GM19099 (cell line): ENCODE results near the gene NDUFS2.
A peak's percentile ranks its signal among the peaks of the same experiment; 100 is the strongest.

Experiments used
- POLR2A ChIP-seq: IDR thresholded peaks from 3 replicates; pipeline ENCODE4 v1.6.1; 2011; ENCODE audit warnings: low read depth; ENCODE audit not compliant: insufficient read length; ENCODE audit errors: extremely low read depth

The NDUFS2 gene

GRCh38 chr1:161228032-161228431, 25.9 kb downstream of the NDUFS2 start:
- TF ChIP-seq POLR2A: no peak

GRCh38 chr1:161229896-161230295, 27.7 kb downstream of the NDUFS2 start:
- no peak for TF ChIP-seq POLR2A

GRCh38 chr1:161230762-161231161, 28.6 kb downstream of the NDUFS2 start:
- no peak for TF ChIP-seq POLR2A

- TF ChIP-seq POLR2A: no peak
Measured at GRCh38 chr1:161233102-161233501, 30.9 kb downstream of the NDUFS2 start.

- no peak for TF ChIP-seq POLR2A
Measured at GRCh38 chr1:161235957-161236775, 34.0 kb downstream of the NDUFS2 start.

GRCh38 chr1:161238039-161238473, 35.9 kb downstream of the NDUFS2 start, which contains the start of gene NR1I3:
Gene NR1I3, minus strand, starts transcription at chr1:161238203. Its CDS starts 1,638 bp downstream, at chr1:161236565.
- TF ChIP-seq POLR2A: no peak

GRCh38 chr1:161241682-161242081, 39.5 kb downstream of the NDUFS2 start:
- no peak for TF ChIP-seq POLR2A

- TF ChIP-seq POLR2A: no peak
Measured at GRCh38 chr1:161242313-161242712, 40.1 kb downstream of the NDUFS2 start.

GRCh38 chr1:161244888-161245287, 42.7 kb downstream of the NDUFS2 start:
- TF ChIP-seq POLR2A: no peak

GRCh38 chr1:161250829-161251228, 48.7 kb downstream of the NDUFS2 start:
- no peak for TF ChIP-seq POLR2A

- TF ChIP-seq POLR2A: no peak
Measured at GRCh38 chr1:161251579-161251978, 49.4 kb downstream of the NDUFS2 start.

- peak; percentile 38 for TF ChIP-seq POLR2A
Measured at GRCh38 chr1:161258439-161259344, 56.5 kb downstream of the NDUFS2 start, which contains the start of gene PCP4L1. Gene PCP4L1, plus strand, starts transcription at chr1:161258745. Its CDS starts 230 bp downstream, at chr1:161258975.

GRCh38 chr1:161259345-161259702, 57.2 kb downstream of the NDUFS2 start:
- no peak for TF ChIP-seq POLR2A

- no peak for TF ChIP-seq POLR2A
Measured at GRCh38 chr1:161259765-161260164, 57.6 kb downstream of the NDUFS2 start.

- no peak for TF ChIP-seq POLR2A
Measured at GRCh38 chr1:161260376-161261260, 58.5 kb downstream of the NDUFS2 start.
